NT2/D1 (cell line): ENCODE measurements around the gene FRMPD1.
A peak's percentile ranks its signal among the peaks of the same experiment; 100 is the strongest.
"Not testable (repeated sequence)": the region's sequence is repeated elsewhere in the genome, so short reads cannot be mapped to it uniquely, and the experiment has no call there.

Source experiments
- DNase-seq: peaks from one replicate; pipeline ENCODE4 v3.0.0-alpha.2; 2011; ENCODE audit warnings: low read depth, low spot score
- H3K27me3 ChIP-seq: 2 replicates; pipeline ENCODE4 v1.6.0; 2011; ENCODE audit warnings: mild to moderate bottlenecking; ENCODE audit not compliant: insufficient read length, insufficient read depth
- H3K36me3 ChIP-seq: 2 replicates; pipeline ENCODE4 v1.6.1; 2011; ENCODE audit warnings: mild to moderate bottlenecking, low read length, mixed read lengths; ENCODE audit not compliant: insufficient read depth, insufficient read length
- H3K4me1 ChIP-seq: 2 replicates; pipeline ENCODE4 v1.5.1; 2011; ENCODE audit not compliant: insufficient read depth, insufficient read length
- H3K4me3 ChIP-seq: 2 replicates; pipeline ENCODE4 v1.5.1; 2011; ENCODE audit warnings: low read depth; ENCODE audit not compliant: insufficient read length
- H3K9ac ChIP-seq: 2 replicates; pipeline ENCODE4 v1.6.0; 2011; ENCODE audit warnings: low read depth; ENCODE audit not compliant: insufficient read length
- H3K9me3 ChIP-seq: 2 replicates; pipeline ENCODE4 v1.5.1; 2011; ENCODE audit warnings: mild to moderate bottlenecking, low read length; ENCODE audit not compliant: insufficient read depth
- SUZ12 ChIP-seq: IDR thresholded peaks from 2 replicates; pipeline ENCODE4 v1.6.1; 2011; ENCODE audit not compliant: insufficient read length, insufficient read depth; ENCODE audit errors: extremely low read depth
- YY1 ChIP-seq: IDR thresholded peaks from 2 replicates; pipeline ENCODE4 v1.6.1; 2011; ENCODE audit not compliant: insufficient read length, insufficient read depth
- ZNF274 ChIP-seq: IDR thresholded peaks from 2 replicates; pipeline ENCODE4 v1.6.1; 2011; ENCODE audit warnings: mild to moderate bottlenecking, low read depth, low read length

FRMPD1 gene

DNA sequence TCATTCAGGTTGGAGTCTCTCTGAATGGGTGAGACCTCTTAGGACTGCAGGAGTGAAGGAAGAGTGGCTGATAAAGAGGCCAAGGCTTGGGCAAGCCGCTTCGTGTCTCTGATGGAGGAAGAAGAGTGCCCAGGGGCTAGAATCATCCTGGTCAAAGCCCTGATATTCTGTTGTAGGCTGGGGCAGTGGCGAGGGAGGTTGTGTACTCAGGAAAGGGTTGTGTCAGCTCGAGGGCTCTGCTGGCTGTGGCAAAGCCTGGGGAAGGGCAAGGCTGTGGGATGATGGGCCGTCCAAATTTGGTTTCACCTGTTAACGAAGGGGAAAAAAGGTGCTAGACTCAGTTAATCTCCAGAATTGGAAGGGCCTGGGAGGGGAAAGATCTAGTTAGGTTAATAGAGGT is 100.4 kb downstream of the FRMPD1 start:
- H3K27me3 ChIP-seq: no peaks in the 10 kb centered on the region
- no peak for DNase-seq
- H3K9me3 ChIP-seq: peaks cover 5% of the 10 kb centered on the region; the same call in 1 of the 2 replicates
- H3K4me3 ChIP-seq: no peak overlapping the region
- no peaks in the 10 kb centered on the region for H3K36me3 ChIP-seq
- H3K9ac ChIP-seq: no peak overlapping the region
- TF ChIP-seq YY1 (no peak), ZNF274 (no peak)
- H3K4me1 ChIP-seq: peaks cover 2% of the 10 kb centered on the region

DNA sequence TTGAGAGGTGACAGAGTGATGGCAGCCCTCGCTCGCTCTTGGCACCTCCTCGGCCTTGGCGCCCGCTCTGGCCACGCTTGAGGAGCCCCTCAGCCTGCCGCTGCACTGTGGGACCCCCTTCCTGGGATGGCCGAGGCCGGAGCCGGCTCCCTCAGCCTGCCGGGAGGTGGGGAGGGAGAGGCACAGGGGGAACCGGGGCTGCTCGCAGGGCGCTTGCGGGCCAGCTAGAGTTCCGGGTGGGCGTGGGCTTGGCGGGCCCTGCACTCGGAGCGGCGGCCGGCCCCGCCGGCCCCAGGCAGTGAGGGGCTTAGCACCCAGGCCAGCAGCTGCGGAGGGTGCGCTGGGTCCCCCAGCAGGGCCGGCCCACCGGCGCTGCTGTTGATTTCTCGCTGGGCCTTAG is 101.0 kb downstream of the FRMPD1 start:
- H3K27me3 ChIP-seq, H3K4me1 ChIP-seq, H3K9ac ChIP-seq, H3K36me3 ChIP-seq, H3K4me3 ChIP-seq, H3K9me3 ChIP-seq, DNase-seq: not testable (repeated sequence)

DNA sequence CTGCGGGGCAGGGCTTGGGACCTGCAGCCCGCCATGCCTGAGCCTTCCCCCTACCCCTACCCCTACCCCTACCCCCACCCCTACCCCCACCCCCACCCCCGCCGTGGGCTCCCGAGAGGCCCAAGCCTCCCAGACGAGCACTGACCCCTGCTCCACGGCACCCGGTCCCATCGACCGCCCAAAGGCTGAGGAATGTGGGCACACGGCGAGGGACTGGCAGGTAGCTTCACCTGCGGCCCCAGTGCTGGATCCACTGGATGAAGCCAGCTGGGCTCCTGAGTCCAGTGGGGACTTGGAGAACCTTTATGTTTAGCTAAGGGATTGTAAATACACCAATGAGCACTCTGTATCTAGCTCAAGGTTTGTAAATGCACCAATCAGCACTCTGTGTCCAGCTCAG is 101.4 kb downstream of the FRMPD1 start:
- DNase-seq, H3K4me1 ChIP-seq, H3K4me3 ChIP-seq, H3K9ac ChIP-seq, H3K9me3 ChIP-seq, H3K36me3 ChIP-seq, H3K27me3 ChIP-seq: not testable (repeated sequence)

DNA sequence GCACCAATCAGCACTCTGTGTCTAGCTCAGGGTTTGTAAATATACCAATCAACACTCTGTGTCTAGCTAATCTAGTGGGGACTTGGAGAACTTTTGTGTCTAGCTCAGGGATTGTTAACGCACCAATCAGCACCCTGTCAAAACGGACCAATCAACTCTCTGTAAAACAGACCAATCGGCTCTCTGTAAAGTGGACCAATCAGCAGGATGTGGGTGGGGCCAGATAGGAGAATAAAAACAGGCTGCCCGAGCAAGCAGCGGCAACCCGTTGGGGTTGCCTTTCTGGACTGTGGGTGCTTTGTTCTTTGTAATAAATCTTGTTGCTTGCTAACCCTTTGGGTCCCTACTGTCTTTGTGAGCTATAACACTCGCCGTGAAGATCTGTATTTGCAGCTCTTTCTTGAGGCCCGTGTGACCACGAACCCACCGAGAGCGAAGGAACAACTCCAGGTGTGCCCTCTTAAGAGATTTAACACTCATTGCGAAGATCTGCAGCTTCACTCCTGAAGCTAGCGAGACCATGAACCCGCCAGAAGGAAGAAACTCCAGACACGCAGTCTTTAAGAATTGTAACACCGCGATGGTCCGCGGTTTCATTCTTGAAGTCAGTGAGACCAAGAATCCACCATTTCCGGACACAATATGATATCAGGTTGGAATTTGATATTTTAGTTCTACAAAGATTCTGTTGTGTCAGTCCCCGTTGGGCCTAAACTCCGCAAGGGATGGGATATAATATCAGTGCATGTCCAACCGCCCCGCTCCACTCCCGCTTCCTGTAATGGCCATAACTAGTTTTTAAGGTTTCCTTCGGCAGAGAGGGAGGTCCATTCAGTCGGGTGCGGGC is 102.1 kb downstream of the FRMPD1 start:
- no peak for TF ChIP-seq ZNF274
- TF ChIP-seq SUZ12: no peak
- TF ChIP-seq YY1: no peak
- Histone ChIP-seq H3K27me3 (no peaks in the 10 kb centered on the region), H3K4me3 (peak overlapping the region; percentile 79), H3K4me1 (no peaks in the 10 kb centered on the region), H3K9me3 (peaks cover 5% of the 10 kb centered on the region; the same call in 1 of the 2 replicates), H3K36me3 (peaks cover 4% of the 10 kb centered on the region), H3K9ac (no peak overlapping the region)
- no peak for DNase-seq

DNA sequence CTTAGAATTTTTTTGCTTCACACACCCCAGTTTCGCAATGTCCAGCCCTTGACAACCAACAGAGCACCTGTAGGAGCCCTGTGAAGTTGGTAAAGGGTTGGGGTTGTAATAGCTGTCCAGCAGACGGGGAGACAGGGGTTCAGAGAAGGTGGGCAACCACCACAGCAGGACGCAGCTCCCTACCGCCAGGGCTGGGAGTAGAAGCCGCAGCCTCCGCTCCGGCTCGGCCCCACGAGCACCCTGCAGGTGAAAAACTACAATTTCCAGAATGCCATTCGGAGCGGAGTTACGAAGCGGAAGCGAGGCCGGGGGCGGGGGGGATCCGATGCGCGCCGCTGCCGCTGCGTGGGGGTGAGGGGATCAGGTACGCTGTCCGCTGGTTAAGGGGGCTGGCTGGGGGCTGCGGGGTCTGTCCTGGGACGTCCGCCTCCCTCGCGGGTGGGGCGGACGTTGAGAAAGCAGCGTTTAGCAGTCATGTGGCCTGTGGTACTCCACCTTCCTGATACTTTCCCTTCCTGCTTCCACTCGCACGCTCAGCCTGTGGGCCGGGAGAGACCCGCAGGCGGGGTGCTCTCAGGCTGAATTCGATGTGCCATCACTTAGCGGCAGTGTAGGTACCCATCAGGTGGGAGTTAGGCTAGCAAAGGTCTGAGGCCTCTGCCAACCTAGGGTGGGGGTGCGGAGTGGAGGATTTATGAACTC is 102.9 kb downstream of the FRMPD1 start, which contains the start of gene TRMT10B:
Gene TRMT10B, plus strand, starts transcription at position 317 of the 702 bp plus-strand sequence. CDS start 8,127 bp downstream, outside the sequence.
- Histone ChIP-seq H3K9ac (peak within 1 kb of the TSS; percentile 95), H3K36me3 (peaks cover 4% of the 10 kb centered on the region), H3K4me1 (no peaks in the 10 kb centered on the region), H3K9me3 (peaks cover 5% of the 10 kb centered on the region; the same call in 1 of the 2 replicates), H3K27me3 (no peaks in the 10 kb centered on the region), H3K4me3 (peak within 1 kb of the TSS; percentile 79)
- peak; percentile 50 for DNase-seq
- TF ChIP-seq YY1: no peak
- TF ChIP-seq SUZ12: no peak
- TF ChIP-seq ZNF274: no peak

DNA sequence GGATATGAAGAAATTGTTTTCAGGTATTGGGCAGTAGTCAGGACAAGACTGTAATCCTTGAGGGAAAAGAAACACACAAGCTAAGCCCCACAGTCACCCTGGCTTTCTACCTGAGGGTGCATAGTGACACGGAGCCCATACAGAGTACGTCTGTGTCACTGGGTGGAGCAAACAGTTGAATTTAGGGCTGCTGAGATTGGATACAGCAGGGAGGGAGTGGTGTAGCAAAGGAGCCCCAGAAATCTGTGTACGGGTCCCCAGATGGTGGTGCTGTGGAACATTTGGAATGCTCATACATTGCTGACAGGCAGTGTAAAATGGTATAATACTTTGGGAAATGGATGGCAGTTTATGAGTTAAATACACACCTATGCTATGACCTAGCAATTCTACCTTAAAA is 108.0 kb downstream of the FRMPD1 start:
- no peaks in the 10 kb centered on the region for H3K27me3 ChIP-seq
- no peaks in the 10 kb centered on the region for H3K9me3 ChIP-seq
- H3K36me3 ChIP-seq: peaks cover 4% of the 10 kb centered on the region
- no peaks in the 10 kb centered on the region for H3K4me1 ChIP-seq
- no peak overlapping the region for H3K4me3 ChIP-seq
- no peak for DNase-seq
- no peak overlapping the region for H3K9ac ChIP-seq
- no peak for TF ChIP-seq SUZ12
- no peak for TF ChIP-seq ZNF274
- TF ChIP-seq YY1: no peak

DNA sequence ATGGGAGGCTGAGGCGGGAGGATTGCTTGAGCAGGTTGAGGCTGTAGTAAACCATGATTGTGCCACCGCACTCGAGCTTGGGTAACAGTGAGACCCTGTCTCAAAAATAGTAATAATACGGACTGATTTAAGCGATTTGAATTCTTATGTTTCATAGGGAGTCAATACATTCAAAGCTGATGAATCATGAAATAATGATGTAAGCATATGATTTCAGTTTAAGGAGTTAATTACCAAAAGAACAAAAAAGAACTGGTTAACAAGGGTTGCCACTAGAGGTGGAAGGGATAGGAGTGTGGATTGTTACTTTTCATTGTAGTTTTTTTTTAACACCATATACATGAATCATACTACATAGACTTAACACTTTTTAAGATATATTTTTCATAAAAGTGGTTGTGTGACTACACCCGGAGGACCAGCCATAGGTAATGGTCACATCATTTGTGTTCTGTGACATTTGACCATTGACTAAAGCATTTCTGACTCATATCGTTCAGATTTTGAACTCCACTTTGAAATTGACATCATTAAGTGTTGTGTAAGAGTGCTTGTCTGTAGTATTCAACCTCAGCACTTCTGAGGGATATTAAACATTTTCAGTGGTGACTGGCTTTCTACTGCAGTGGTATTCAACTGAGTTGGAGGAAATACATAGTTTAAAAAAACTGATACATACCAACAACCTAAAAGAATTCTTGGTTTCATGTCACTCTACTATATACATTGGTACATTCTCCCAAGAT is 109.8 kb downstream of the FRMPD1 start:
- H3K9ac ChIP-seq: no peak overlapping the region
- DNase-seq: no peak
- H3K4me3 ChIP-seq: no peak overlapping the region
- peaks cover 7% of the 10 kb centered on the region for H3K36me3 ChIP-seq
- no peak for TF ChIP-seq YY1
- no peak for TF ChIP-seq SUZ12
- TF ChIP-seq ZNF274: no peak
- H3K27me3 ChIP-seq: no peaks in the 10 kb centered on the region
- no peaks in the 10 kb centered on the region for H3K9me3 ChIP-seq
- H3K4me1 ChIP-seq: no peaks in the 10 kb centered on the region
